ENCODE results near the gene PIK3CB.

The PIK3CB gene

DNA sequence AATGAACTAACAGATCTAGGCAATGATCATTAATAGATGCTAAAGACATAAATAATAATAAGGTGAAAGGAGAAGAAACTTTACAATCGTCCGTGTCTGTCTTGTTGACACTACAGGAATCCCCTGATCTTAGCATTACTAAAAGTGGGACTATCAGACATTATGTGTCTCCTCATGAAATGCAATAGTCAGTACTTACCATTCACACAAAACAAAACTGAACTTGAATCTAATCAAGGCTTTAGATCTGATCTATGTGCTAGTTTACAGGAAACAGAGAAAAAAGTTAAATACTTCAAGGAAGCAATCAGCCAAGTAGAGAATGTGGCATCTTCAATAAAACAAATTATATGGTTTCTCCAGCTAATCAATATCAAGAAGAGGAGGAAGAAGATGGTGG lies 73.7 kb downstream of the PIK3CB start:
- no peaks in the 10 kb centered on the region for H3K27me3 ChIP-seq (ENCODE audit: insufficient read depth, low read depth)
- H3K4me1 ChIP-seq (ENCODE audit: low read depth, poor library complexity, severe bottlenecking): peaks cover 4% of the 10 kb centered on the region
- H3K27ac ChIP-seq: no peak overlapping the region
- no peaks in the 10 kb centered on the region for H3K36me3 ChIP-seq (ENCODE audit: insufficient read depth)
- no peaks in the 10 kb centered on the region for H4K20me1 ChIP-seq (ENCODE audit: insufficient read depth)
- no peaks in the 10 kb centered on the region for H3K79me2 ChIP-seq (ENCODE audit: insufficient read depth, low read depth)
- no peak for TF ChIP-seq CTCF (conservative IDR thresholded peaks at IDR 0.05; ENCODE audit: low read depth, low read length)
- H3K4me2 ChIP-seq: no peak overlapping the region
- H3K9ac ChIP-seq: no peak overlapping the region
- no peak overlapping the region for H2AFZ ChIP-seq (ENCODE audit: low read depth)
- H3K4me3 ChIP-seq (IDR thresholded peaks at IDR 0.05; ENCODE audit: insufficient read depth, low read depth, low read length): no peak overlapping the region

GRCh38 chr3:138748190-138748589 lies 86.5 kb downstream of the PIK3CB start:
- H2AFZ ChIP-seq (ENCODE audit: low read depth): no peak overlapping the region
- H3K9ac ChIP-seq: no peak overlapping the region
- H4K20me1 ChIP-seq (ENCODE audit: insufficient read depth): no peaks in the 10 kb centered on the region
- no peaks in the 10 kb centered on the region for H3K27me3 ChIP-seq (ENCODE audit: insufficient read depth, low read depth)
- H3K4me3 ChIP-seq (IDR thresholded peaks at IDR 0.05; ENCODE audit: insufficient read depth, low read depth, low read length): no peak overlapping the region
- H3K4me1 ChIP-seq (ENCODE audit: low read depth, poor library complexity, severe bottlenecking): no peaks in the 10 kb centered on the region
- H3K79me2 ChIP-seq (ENCODE audit: insufficient read depth, low read depth): no peaks in the 10 kb centered on the region
- no peak for TF ChIP-seq CTCF (conservative IDR thresholded peaks at IDR 0.05; ENCODE audit: low read depth, low read length)
- no peak overlapping the region for H3K4me2 ChIP-seq
- no peak overlapping the region for H3K27ac ChIP-seq
- H3K36me3 ChIP-seq (ENCODE audit: insufficient read depth): no peaks in the 10 kb centered on the region

GRCh38 chr3:138747225-138747624 lies 87.5 kb downstream of the PIK3CB start:
- Histone ChIP-seq H3K4me2 (no peak overlapping the region), H2AFZ (ENCODE audit: low read depth) (no peak overlapping the region), H3K4me1 (ENCODE audit: low read depth, poor library complexity, severe bottlenecking) (no peaks in the 10 kb centered on the region), H3K27ac (no peak overlapping the region), H3K79me2 (ENCODE audit: insufficient read depth, low read depth) (no peaks in the 10 kb centered on the region), H3K9ac (no peak overlapping the region), H4K20me1 (ENCODE audit: insufficient read depth) (no peaks in the 10 kb centered on the region), H3K27me3 (ENCODE audit: insufficient read depth, low read depth) (no peaks in the 10 kb centered on the region), H3K4me3 (IDR thresholded peaks at IDR 0.05; ENCODE audit: insufficient read depth, low read depth, low read length) (no peak overlapping the region), H3K36me3 (ENCODE audit: insufficient read depth) (no peaks in the 10 kb centered on the region)
- TF ChIP-seq CTCF (conservative IDR thresholded peaks at IDR 0.05; ENCODE audit: low read depth, low read length): no peak

DNA sequence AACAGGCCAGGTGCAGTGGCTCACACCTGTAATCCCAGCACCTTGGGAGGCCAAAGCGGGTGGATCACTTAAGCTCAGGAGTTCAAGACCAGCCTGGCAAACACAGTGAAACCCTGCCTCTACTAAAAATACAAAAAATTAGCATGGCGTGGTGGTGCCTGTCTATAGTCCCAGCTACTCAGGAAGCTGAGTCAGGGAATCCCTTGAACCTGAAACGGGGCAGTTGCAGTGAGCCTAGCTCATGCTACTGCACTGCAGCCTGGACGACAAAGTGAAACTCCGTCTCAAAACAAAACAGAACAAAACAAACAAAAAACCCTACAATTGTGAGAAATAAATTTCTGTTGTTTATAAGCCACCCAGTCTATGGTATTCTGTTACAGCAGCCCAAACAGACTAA lies 94.7 kb downstream of the PIK3CB start:
- no peaks in the 10 kb centered on the region for H4K20me1 ChIP-seq (ENCODE audit: insufficient read depth)
- no peak overlapping the region for H3K27ac ChIP-seq
- no peak overlapping the region for H3K9ac ChIP-seq
- H3K36me3 ChIP-seq (ENCODE audit: insufficient read depth): no peaks in the 10 kb centered on the region
- H3K79me2 ChIP-seq (ENCODE audit: insufficient read depth, low read depth): no peaks in the 10 kb centered on the region
- no peak overlapping the region for H3K4me3 ChIP-seq (IDR thresholded peaks at IDR 0.05; ENCODE audit: insufficient read depth, low read depth, low read length)
- H3K4me2 ChIP-seq: no peak overlapping the region
- no peak overlapping the region for H2AFZ ChIP-seq (ENCODE audit: low read depth)
- H3K27me3 ChIP-seq (ENCODE audit: insufficient read depth, low read depth): no peaks in the 10 kb centered on the region
- no peak for TF ChIP-seq CTCF (conservative IDR thresholded peaks at IDR 0.05; ENCODE audit: low read depth, low read length)
- H3K4me1 ChIP-seq (ENCODE audit: low read depth, poor library complexity, severe bottlenecking): no peaks in the 10 kb centered on the region

GRCh38 chr3:138732456-138732855 lies 102.3 kb downstream of the PIK3CB start:
- no peaks in the 10 kb centered on the region for H3K36me3 ChIP-seq (ENCODE audit: insufficient read depth)
- no peak for TF ChIP-seq CTCF (conservative IDR thresholded peaks at IDR 0.05; ENCODE audit: low read depth, low read length)
- no peak overlapping the region for H3K4me3 ChIP-seq (IDR thresholded peaks at IDR 0.05; ENCODE audit: insufficient read depth, low read depth, low read length)

More at GRCh38 chr3:138732456-138732855, 102.3 kb downstream of the PIK3CB start:
- no peak overlapping the region for H3K27ac ChIP-seq
- H3K9ac ChIP-seq: no peak overlapping the region
- H3K4me1 ChIP-seq (ENCODE audit: low read depth, poor library complexity, severe bottlenecking): no peaks in the 10 kb centered on the region
- no peaks in the 10 kb centered on the region for H3K27me3 ChIP-seq (ENCODE audit: insufficient read depth, low read depth)
- no peaks in the 10 kb centered on the region for H4K20me1 ChIP-seq (ENCODE audit: insufficient read depth)
- no peaks in the 10 kb centered on the region for H3K79me2 ChIP-seq (ENCODE audit: insufficient read depth, low read depth)
- no peak overlapping the region for H3K4me2 ChIP-seq
- H2AFZ ChIP-seq (ENCODE audit: low read depth): no peak overlapping the region

Measured in KMS-11 (cell line).